Osteoblast (primary cell): Measurements from ENCODE around the gene ANO3. TPM values are rescaled to one million over a fixed set of nuclear protein-coding genes. Genes with fewer than 3 reads are reported as not detected.

Experiments used
- DNase-seq: peaks from one replicate; pipeline ENCODE4 v3.0.0; 2011; ENCODE audit warnings: low spot score, mixed read lengths; ENCODE audit not compliant: insufficient read length; ENCODE audit errors: missing footprints
- H2AFZ ChIP-seq: 2 replicates; pipeline ENCODE4 v1.6.0; 2011; ENCODE audit warnings: mild to moderate bottlenecking, low read length
- H3K27ac ChIP-seq: 2 replicates; pipeline ENCODE4 v1.5.1; 2011; ENCODE audit warnings: mild to moderate bottlenecking, low read depth, low read length, moderate library complexity
- H3K27me3 ChIP-seq: 2 replicates; pipeline ENCODE4 v1.6.0; 2012; ENCODE audit warnings: mild to moderate bottlenecking, control low read depth, inconsistent platforms, low read length, moderate library complexity; ENCODE audit not compliant: insufficient read depth
- H3K36me3 ChIP-seq: 2 replicates; pipeline ENCODE4 v1.5.1; 2011; ENCODE audit warnings: mild to moderate bottlenecking, low read length, control low read depth, moderate library complexity; ENCODE audit not compliant: insufficient read depth
- H3K4me1 ChIP-seq: 2 replicates; pipeline ENCODE4 v1.5.1; 2011; ENCODE audit warnings: mild to moderate bottlenecking, low read length, control low read depth, moderate library complexity; ENCODE audit not compliant: insufficient read depth
- H3K4me2 ChIP-seq: 2 replicates; pipeline ENCODE4 v1.6.0; 2011; ENCODE audit warnings: mild to moderate bottlenecking, low read length; ENCODE audit not compliant: insufficient read depth
- H3K4me3 ChIP-seq: fragments of 200-600 bp; sonication (generic); 3 replicates; pipeline ENCODE4 v1.5.1; 2012; ENCODE audit warnings: mild to moderate bottlenecking, low read length, inconsistent platforms; ENCODE audit not compliant: insufficient read depth
- H3K79me2 ChIP-seq: 2 replicates; pipeline ENCODE4 v1.6.0; 2012; ENCODE audit warnings: mild to moderate bottlenecking, low read length, control low read depth, inconsistent platforms; ENCODE audit not compliant: insufficient read depth
- H3K9me3 ChIP-seq: 2 replicates; pipeline ENCODE4 v1.5.1; 2011; ENCODE audit warnings: low read depth, low read length, control low read depth
- H4K20me1 ChIP-seq: 2 replicates; pipeline ENCODE4 v1.6.0; 2012; ENCODE audit warnings: mild to moderate bottlenecking, low read length, control low read depth; ENCODE audit not compliant: insufficient read depth
- CTCF ChIP-seq: IDR thresholded peaks from 2 replicates; pipeline ENCODE4 v1.5.1; 2011; ENCODE audit warnings: mild to moderate bottlenecking, low read depth, low read length, moderate library complexity; ENCODE audit errors: extremely low read depth
- total RNA-seq: library from RNA; depleted of rRNA; stranded (reverse); fragments of >200 nt; gene quantifications from 2 replicates; pipeline ENCODE4 v1.2.3, GENCODE V29; 2012

The ANO3 gene
- total RNA-seq, 1 donor, result under 0.01 TPM

DNA sequence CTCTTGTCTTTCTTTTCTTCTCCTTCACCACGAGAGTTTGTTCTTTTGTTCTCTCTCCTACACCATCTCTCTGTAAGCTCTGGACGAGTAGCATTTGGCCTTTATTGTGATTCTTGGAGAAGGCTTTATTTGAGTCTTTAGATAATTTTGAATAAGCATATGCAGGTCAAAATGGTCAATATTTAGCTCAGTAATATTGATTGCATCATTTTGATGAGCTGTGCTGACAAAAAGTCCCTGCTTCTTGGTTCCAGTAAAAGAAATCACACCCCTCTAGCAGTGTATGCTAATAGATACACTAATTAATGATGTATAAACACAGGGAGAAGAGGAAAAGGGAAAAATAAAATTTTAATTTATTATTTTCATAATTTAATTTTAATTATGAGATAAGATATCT is 266.0 kb downstream of the ANO3 start:
- H3K27me3 ChIP-seq, result no peaks in the 10 kb centered on the region
- TF ChIP-seq CTCF, result no peak
- H3K79me2 ChIP-seq, result no peaks in the 10 kb centered on the region
- H3K27ac ChIP-seq, result no peak overlapping the region
- no peaks in the 10 kb centered on the region for H3K4me1 ChIP-seq
- no peaks in the 10 kb centered on the region for H3K9me3 ChIP-seq
- H3K36me3 ChIP-seq, result no peaks in the 10 kb centered on the region
- no peak overlapping the region for H2AFZ ChIP-seq
- no peak overlapping the region for H3K4me2 ChIP-seq
- H4K20me1 ChIP-seq, result no peaks in the 10 kb centered on the region
- no peak for DNase-seq
- H3K4me3 ChIP-seq, result no peak overlapping the region

DNA sequence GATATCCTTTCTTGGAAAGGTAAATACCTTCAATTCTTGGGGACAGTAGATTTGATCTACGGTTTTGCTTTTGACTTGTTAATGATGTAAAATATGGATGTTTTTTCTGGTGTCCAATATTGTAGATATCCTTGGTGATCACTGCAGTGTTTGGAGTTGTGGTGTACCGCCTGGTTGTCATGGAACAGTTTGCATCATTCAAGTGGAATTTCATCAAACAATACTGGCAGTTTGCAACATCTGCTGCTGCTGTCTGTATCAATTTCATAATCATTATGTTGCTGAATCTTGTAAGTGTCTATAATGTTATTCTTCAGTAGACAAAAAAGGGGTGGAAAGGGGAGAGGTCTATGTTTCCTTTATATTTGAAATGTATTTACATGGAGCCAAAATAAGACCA is 267.5 kb downstream of the ANO3 start:
- H3K27me3 ChIP-seq, result no peaks in the 10 kb centered on the region
- DNase-seq, result no peak

GRCh38 chr11:26599876-26600434 is 268.0 kb downstream of the ANO3 start:
- H2AFZ ChIP-seq, result no peak overlapping the region
- no peaks in the 10 kb centered on the region for H4K20me1 ChIP-seq
- no peaks in the 10 kb centered on the region for H3K27me3 ChIP-seq
- no peaks in the 10 kb centered on the region for H3K4me1 ChIP-seq
- no peaks in the 10 kb centered on the region for H3K79me2 ChIP-seq
- H3K27ac ChIP-seq, result no peak overlapping the region
- no peak for DNase-seq
- H3K4me3 ChIP-seq, result no peak overlapping the region
- H3K4me2 ChIP-seq, result no peak overlapping the region
- no peaks in the 10 kb centered on the region for H3K36me3 ChIP-seq
- TF ChIP-seq CTCF, result no peak
- H3K9me3 ChIP-seq, result no peaks in the 10 kb centered on the region

More for the DNA sequence above, 267.5 kb downstream of the ANO3 start:
- Histone ChIP-seq H3K36me3 (no peaks in the 10 kb centered on the region), H3K27ac (no peak overlapping the region), H4K20me1 (no peaks in the 10 kb centered on the region), H3K4me3 (no peak overlapping the region), H3K4me2 (no peak overlapping the region), H3K4me1 (no peaks in the 10 kb centered on the region), H3K9me3 (no peaks in the 10 kb centered on the region), H2AFZ (no peak overlapping the region), H3K79me2 (no peaks in the 10 kb centered on the region)
- TF ChIP-seq CTCF, result no peak

GRCh38 chr11:26607725-26608506 is 276.0 kb downstream of the ANO3 start:
- no peak for TF ChIP-seq CTCF
- no peak for DNase-seq
- no peaks in the 10 kb centered on the region for H3K9me3 ChIP-seq
- H3K4me2 ChIP-seq, result no peak overlapping the region
- H3K27ac ChIP-seq, result no peak overlapping the region
- no peaks in the 10 kb centered on the region for H3K79me2 ChIP-seq
- no peak overlapping the region for H2AFZ ChIP-seq
- H3K36me3 ChIP-seq, result no peaks in the 10 kb centered on the region
- no peaks in the 10 kb centered on the region for H4K20me1 ChIP-seq
- no peak overlapping the region for H3K4me3 ChIP-seq
- no peaks in the 10 kb centered on the region for H3K27me3 ChIP-seq
- no peaks in the 10 kb centered on the region for H3K4me1 ChIP-seq
